Nucleus accumbens (tissue), 56 donors: Measurements from ENCODE around the gene SLC30A7.

Experiments
- DNase-seq, 56 donors: peaks; one replicate each; lab custom pipeline; 2025; lab: John Stamatoyannopoulos, UW

Gene SLC30A7

GRCh38 chr1:100968621-100969020, 72.7 kb downstream of the SLC30A7 start:
- DNase-seq, result no peak

- no peak for DNase-seq
Observed at GRCh38 chr1:100969327-100969726, 73.4 kb downstream of the SLC30A7 start.

- DNase-seq, result no peak
Observed at GRCh38 chr1:100971021-100971420, 75.1 kb downstream of the SLC30A7 start.

GRCh38 chr1:100972185-100972584, 76.3 kb downstream of the SLC30A7 start:
- DNase-seq, result no peak

GRCh38 chr1:100976936-100977335, 81.0 kb downstream of the SLC30A7 start:
- DNase-seq, result no peak

GRCh38 chr1:100979631-100980030, 83.7 kb downstream of the SLC30A7 start:
- DNase-seq, result no peak

- DNase-seq, result no peak
Observed at GRCh38 chr1:100982793-100983192, 86.9 kb downstream of the SLC30A7 start.

GRCh38 chr1:100988121-100988520, 92.2 kb downstream of the SLC30A7 start:
- DNase-seq, result no peak

GRCh38 chr1:100989306-100990077, 93.6 kb downstream of the SLC30A7 start:
- DNase-seq, result no peak

GRCh38 chr1:100995198-100995988, 99.5 kb downstream of the SLC30A7 start:
- no peak for DNase-seq

- no peak for DNase-seq
Observed at GRCh38 chr1:100998426-100998825, 102.5 kb downstream of the SLC30A7 start.

- DNase-seq, result no peak
Observed at GRCh38 chr1:101000131-101000873, 104.4 kb downstream of the SLC30A7 start.

- no peak for DNase-seq
Observed at GRCh38 chr1:101002551-101002950, 106.7 kb downstream of the SLC30A7 start.

GRCh38 chr1:101003012-101003650, 107.2 kb downstream of the SLC30A7 start:
- DNase-seq, result no peak

- DNase-seq, result no peak
Observed at GRCh38 chr1:101004061-101004460, 108.2 kb downstream of the SLC30A7 start.

GRCh38 chr1:101004670-101005069, 108.8 kb downstream of the SLC30A7 start:
- DNase-seq, result no peak

GRCh38 chr1:101005183-101005582, 109.3 kb downstream of the SLC30A7 start:
- no peak for DNase-seq

GRCh38 chr1:101005871-101006270, 110.0 kb downstream of the SLC30A7 start:
- no peak for DNase-seq

- no peak for DNase-seq
Observed at GRCh38 chr1:101006553-101006952, 110.7 kb downstream of the SLC30A7 start.

GRCh38 chr1:101008229-101008834, 112.4 kb downstream of the SLC30A7 start:
- DNase-seq, result no peak
